IPS-15b (cell line): Measurements from ENCODE around the gene CHCHD10.

Source experiments
- H3K27me3 ChIP-seq: one replicate; pipeline ENCODE4 v1.6.1; 2013; ENCODE audit warnings: low read length; ENCODE audit not compliant: control insufficient read depth, insufficient read depth
- H3K36me3 ChIP-seq: one replicate; pipeline ENCODE4 v1.6.1; 2013; ENCODE audit warnings: low read length; ENCODE audit not compliant: control insufficient read depth, insufficient read depth
- H3K4me1 ChIP-seq: one replicate; pipeline ENCODE4 v1.6.1; 2013; ENCODE audit warnings: mild to moderate bottlenecking, low read length; ENCODE audit not compliant: control insufficient read depth, insufficient read depth
- H3K4me3 ChIP-seq: one replicate; pipeline ENCODE4 v1.5.1; 2013; ENCODE audit warnings: low read depth, low read length
- H3K9ac ChIP-seq: one replicate; pipeline ENCODE4 v1.6.1; 2013; ENCODE audit warnings: low read depth, mild to moderate bottlenecking, low read length
- H3K9me3 ChIP-seq: one replicate; pipeline ENCODE4 v1.6.1; 2013; ENCODE audit warnings: mild to moderate bottlenecking, low read length; ENCODE audit not compliant: control insufficient read depth, insufficient read depth

Gene CHCHD10

GRCh38 chr22:23777776-23778576 is 10.2 kb upstream of the CHCHD10 start:
- Histone ChIP-seq H3K9ac (no peak overlapping the region), H3K4me1 (no peaks in the 10 kb centered on the region), H3K4me3 (no peak overlapping the region), H3K27me3 (peaks cover 24% of the 10 kb centered on the region), H3K36me3 (peaks cover 3% of the 10 kb centered on the region), H3K9me3 (no peaks in the 10 kb centered on the region)

- Histone ChIP-seq H3K4me3 (no peak overlapping the region), H3K36me3 (no peaks in the 10 kb centered on the region), H3K9ac (no peak overlapping the region), H3K9me3 (no peaks in the 10 kb centered on the region), H3K4me1 (no peaks in the 10 kb centered on the region), H3K27me3 (peaks cover 24% of the 10 kb centered on the region)
Observed at GRCh38 chr22:23775779-23776375, 8.1 kb upstream of the CHCHD10 start.

- Histone ChIP-seq H3K9ac (no peak overlapping the region), H3K36me3 (no peaks in the 10 kb centered on the region), H3K27me3 (peaks cover 24% of the 10 kb centered on the region), H3K9me3 (no peaks in the 10 kb centered on the region), H3K4me1 (no peaks in the 10 kb centered on the region), H3K4me3 (no peak overlapping the region)
Observed at GRCh38 chr22:23774922-23775436, 7.2 kb upstream of the CHCHD10 start.

- Histone ChIP-seq H3K9ac (no peak overlapping the region), H3K4me1 (no peaks in the 10 kb centered on the region), H3K4me3 (no peak overlapping the region), H3K36me3 (no peaks in the 10 kb centered on the region), H3K9me3 (no peaks in the 10 kb centered on the region), H3K27me3 (peaks cover 29% of the 10 kb centered on the region)
Observed at GRCh38 chr22:23774114-23774921, 6.5 kb upstream of the CHCHD10 start.

GRCh38 chr22:23773483-23774113 is 5.8 kb upstream of the CHCHD10 start:
- H3K27me3 ChIP-seq = peaks cover 33% of the 10 kb centered on the region
- peak overlapping the region; percentile 72 for H3K4me3 ChIP-seq
- no peaks in the 10 kb centered on the region for H3K9me3 ChIP-seq
- no peaks in the 10 kb centered on the region for H3K36me3 ChIP-seq
- H3K4me1 ChIP-seq = no peaks in the 10 kb centered on the region
- H3K9ac ChIP-seq = no peak overlapping the region

- H3K4me3 ChIP-seq = peak within 1 kb of the TSS; percentile 72
- peaks cover 33% of the 10 kb centered on the region for H3K27me3 ChIP-seq
- no peaks in the 10 kb centered on the region for H3K9me3 ChIP-seq
- no peaks in the 10 kb centered on the region for H3K4me1 ChIP-seq
- H3K36me3 ChIP-seq = no peaks in the 10 kb centered on the region
- no peak within 1 kb of the TSS for H3K9ac ChIP-seq
Observed at GRCh38 chr22:23772649-23773473, 5.1 kb upstream of the CHCHD10 start, which contains the start of gene MMP11. Gene MMP11, plus strand, starts transcription at chr22:23772849. Its CDS starts 22 bp downstream, at chr22:23772871.

- no peaks in the 10 kb centered on the region for H3K36me3 ChIP-seq
- H3K9me3 ChIP-seq = no peaks in the 10 kb centered on the region
- no peak overlapping the region for H3K9ac ChIP-seq
- peaks cover 33% of the 10 kb centered on the region for H3K27me3 ChIP-seq
- H3K4me1 ChIP-seq = no peaks in the 10 kb centered on the region
- peak overlapping the region; percentile 43 for H3K4me3 ChIP-seq
Observed at GRCh38 chr22:23772315-23772648, 4.5 kb upstream of the CHCHD10 start.

GRCh38 chr22:23769321-23769965 is 1.7 kb upstream of the CHCHD10 start:
- Histone ChIP-seq H3K4me1 (peaks cover 3% of the 10 kb centered on the region), H3K9ac (no peak overlapping the region), H3K9me3 (no peaks in the 10 kb centered on the region), H3K4me3 (no peak overlapping the region), H3K36me3 (peaks cover 13% of the 10 kb centered on the region), H3K27me3 (peaks cover 24% of the 10 kb centered on the region)

GRCh38 chr22:23767303-23767672 is 484 bp downstream of the CHCHD10 start:
- Histone ChIP-seq H3K9ac (peak overlapping the region; percentile 73), H3K27me3 (peaks cover 9% of the 10 kb centered on the region), H3K4me1 (peaks cover 13% of the 10 kb centered on the region), H3K4me3 (peak overlapping the region; percentile 84), H3K9me3 (no peaks in the 10 kb centered on the region), H3K36me3 (peaks cover 13% of the 10 kb centered on the region)

- no peak overlapping the region for H3K4me3 ChIP-seq
- no peaks in the 10 kb centered on the region for H3K9me3 ChIP-seq
- peaks cover 13% of the 10 kb centered on the region for H3K4me1 ChIP-seq
- peaks cover 9% of the 10 kb centered on the region for H3K27me3 ChIP-seq
- peaks cover 13% of the 10 kb centered on the region for H3K36me3 ChIP-seq
- no peak overlapping the region for H3K9ac ChIP-seq
Observed at GRCh38 chr22:23764899-23765881, 2.6 kb downstream of the CHCHD10 start.
